Measurements from ENCODE around the gene TARS2. TPM values are rescaled to one million over a fixed set of nuclear protein-coding genes. Genes with fewer than 3 reads are reported as not detected.

TARS2 gene
- total and polyA plus RNA-seq, 2 of the 13 experiments (the other 11 are each of a cell fraction or from before 2014, with no cell fraction given): 21.3 to 22.8 TPM

GRCh38 chr1:150473659-150474058, 13.6 kb upstream of the TARS2 start (continued):
- no peak for TF ChIP-seq ZBTB39 (CRISPR knock-in tag; IDR thresholded peaks at IDR 0.05)
- no peak for TF ChIP-seq ZNF44 (CRISPR knock-in tag; IDR thresholded peaks at IDR 0.05)
- TF ChIP-seq ZHX1 (CRISPR knock-in tag; IDR thresholded peaks at IDR 0.05; ENCODE audit: low read depth): no peak
- no peak for TF ChIP-seq ZNF615 (CRISPR knock-in tag; IDR thresholded peaks at IDR 0.05; ENCODE audit: borderline replicate concordance)
- no peak for TF ChIP-seq CBX2 (IDR thresholded peaks at IDR 0.05; ENCODE audit: low read depth, low read length)
- no peak for TF ChIP-seq CBX2 (CRISPR knock-in tag; IDR thresholded peaks at IDR 0.05; ENCODE audit: low read depth)
- no peak for TF ChIP-seq NFE2L2 (IDR thresholded peaks at IDR 0.05; ENCODE audit: low read length)
- no peak for TF ChIP-seq JARID2 (CRISPR knock-in tag; IDR thresholded peaks at IDR 0.05; ENCODE audit: insufficient replicate concordance)
- no peak for TF ChIP-seq LCORL (IDR thresholded peaks at IDR 0.05)
- TF ChIP-seq LCORL (CRISPR knock-in tag; IDR thresholded peaks at IDR 0.05): peak; percentile 90; the same call in 1 of the 2 replicates
- no peak for TF ChIP-seq KAT2B (IDR thresholded peaks at IDR 0.05; ENCODE audit: borderline replicate concordance, low read depth, low read length)
- no peak for TF ChIP-seq ZNF280D (CRISPR knock-in tag; IDR thresholded peaks at IDR 0.05)
- peak; percentile 41; the same call in 1 of the 2 replicates for TF ChIP-seq HNF4G (IDR thresholded peaks at IDR 0.05; ENCODE audit: borderline replicate concordance, low read depth, low read length)
- TF ChIP-seq HNF4G (CRISPR knock-in tag; IDR thresholded peaks at IDR 0.05; ENCODE audit: borderline replicate concordance, low read depth): no peak
- 0 out of 2 replicates have a peak, but pooled peaks have one; percentile 42 for TF ChIP-seq KLF11 (CRISPR knock-in tag; IDR thresholded peaks at IDR 0.05)
- peak; percentile 31; the same call in 1 of the 2 replicates for TF ChIP-seq ZMYM3 (CRISPR knock-in tag; IDR thresholded peaks at IDR 0.05)
- TF ChIP-seq PPARG (CRISPR knock-in tag; conservative IDR thresholded peaks at IDR 0.05): peak; percentile 86
- peak; percentile 82 for TF ChIP-seq ERF (CRISPR knock-in tag; IDR thresholded peaks at IDR 0.05)
- no peak for TF ChIP-seq ZNF124 (CRISPR knock-in tag; IDR thresholded peaks at IDR 0.05)
- peak; percentile 92 for TF ChIP-seq MED1 (CRISPR knock-in tag; IDR thresholded peaks at IDR 0.05)
- TF ChIP-seq GTF3A (CRISPR knock-in tag; conservative IDR thresholded peaks at IDR 0.05): no peak
- TF ChIP-seq PATZ1 (CRISPR knock-in tag; IDR thresholded peaks at IDR 0.05): peak; percentile 38; the same call in 1 of the 2 replicates
